ENCODE measurements around the gene DSCAM. TPM values are rescaled to one million over a fixed set of nuclear protein-coding genes. Genes with fewer than 3 reads are reported as not detected.

The DSCAM gene
- polyA plus RNA-seq, 3 donors, result not detected

GRCh38 chr21:40792691-40793456 is 54.1 kb downstream of the DSCAM start:
- no peaks in the 10 kb centered on the region for H4K20me1 ChIP-seq (ENCODE audit: insufficient read depth, low read length)
- H3K36me3 Mint-ChIP-seq, result no peaks in the 10 kb centered on the region

GRCh38 chr21:40788635-40789034 is 58.3 kb downstream of the DSCAM start:
- H3K9me3 ChIP-seq (replicated peaks in 1 of 2; ENCODE audit: control insufficient read depth in 1 of 2, insufficient read depth in 1 of 2, low read length in 2 of 2), result peaks cover 6 to 11% of the 10 kb centered on the region in 2 donors
- no peak for DNase-seq
- no peak overlapping the region for H3K9ac ChIP-seq (ENCODE audit: insufficient read depth, low read length, poor library complexity, severe bottlenecking)
- no peak for TF ChIP-seq CTCF (IDR thresholded peaks at IDR 0.05)
- H3K27me3 ChIP-seq (ENCODE audit: control insufficient read depth in 2 of 2, insufficient read depth in 2 of 2, low read length in 2 of 2), result no peaks in the 10 kb centered on the region
- peaks cover 0 to 1% (median 0%) of the 10 kb centered on the region in 3 donors for H3K27me3 Mint-ChIP-seq (ENCODE audit: low read depth in 3 of 3)
- H3K9me3 Mint-ChIP-seq, result peaks cover 5 to 26% (median 10%) of the 10 kb centered on the region in 7 donors
- no peak overlapping the region for H3K27ac Mint-ChIP-seq
- H3K4me1 Mint-ChIP-seq, result no peaks in the 10 kb centered on the region
- no CpG with 5 or more reads among the region's 3 CpGs for WGBS (ENCODE audit: insufficient coverage)
- H3K36me3 ChIP-seq (replicated peaks in 1 of 2; ENCODE audit: control insufficient read depth in 1 of 2, insufficient read depth in 2 of 2, low read length in 2 of 2), result no peaks in the 10 kb centered on the region
- no peaks in the 10 kb centered on the region for H3K36me3 Mint-ChIP-seq
- H3K79me2 ChIP-seq (ENCODE audit: insufficient read depth, low read length), result no peaks in the 10 kb centered on the region
- H3K4me1 ChIP-seq (ENCODE audit: control insufficient read depth in 1 of 2, insufficient read depth in 2 of 2, low read length in 2 of 2), result no peaks in the 10 kb centered on the region
- H3K4me2 ChIP-seq (replicated peaks; ENCODE audit: extremely low read depth, low read length, poor library complexity, severe bottlenecking), result no peak overlapping the region
- H3K4me3 Mint-ChIP-seq, result no peak overlapping the region
- H3K4me3 ChIP-seq (replicated peaks in 1 of 3; ENCODE audit: low read depth in 2 of 3, low read length in 3 of 3), result no peak overlapping the region
- intact Hi-C loops (cut with micrococcal nuclease), result no loop called here
- H2AFZ ChIP-seq (ENCODE audit: insufficient read depth, low read depth, low read length, poor library complexity, severe bottlenecking), result no peak overlapping the region
- no peak overlapping the region for H3K27ac ChIP-seq (ENCODE audit: low read depth in 1 of 2, low read length in 2 of 2)
- H4K20me1 ChIP-seq (ENCODE audit: insufficient read depth, low read length), result no peaks in the 10 kb centered on the region

More at GRCh38 chr21:40792691-40793456, 54.1 kb downstream of the DSCAM start:
- Histone ChIP-seq H3K4me3 (replicated peaks in 1 of 3; ENCODE audit: low read depth in 2 of 3, low read length in 3 of 3) (no peak overlapping the region), H2AFZ (ENCODE audit: insufficient read depth, low read depth, low read length, poor library complexity, severe bottlenecking) (no peak overlapping the region), H3K9me3 (replicated peaks in 1 of 2; ENCODE audit: control insufficient read depth in 1 of 2, insufficient read depth in 1 of 2, low read length in 2 of 2) (peaks cover 6 to 19% of the 10 kb centered on the region in 2 donors), H3K27ac (ENCODE audit: low read depth in 1 of 2, low read length in 2 of 2) (no peak overlapping the region), H3K79me2 (ENCODE audit: insufficient read depth, low read length) (no peaks in the 10 kb centered on the region), H3K36me3 (replicated peaks in 1 of 2; ENCODE audit: control insufficient read depth in 1 of 2, insufficient read depth in 2 of 2, low read length in 2 of 2) (no peaks in the 10 kb centered on the region), H3K4me1 (ENCODE audit: control insufficient read depth in 1 of 2, insufficient read depth in 2 of 2, low read length in 2 of 2) (no peaks in the 10 kb centered on the region), H3K4me2 (replicated peaks; ENCODE audit: extremely low read depth, low read length, poor library complexity, severe bottlenecking) (no peak overlapping the region), H3K27me3 (ENCODE audit: control insufficient read depth in 2 of 2, insufficient read depth in 2 of 2, low read length in 2 of 2) (no peaks in the 10 kb centered on the region), H3K9ac (ENCODE audit: insufficient read depth, low read length, poor library complexity, severe bottlenecking) (no peak overlapping the region)
- WGBS (ENCODE audit: insufficient coverage), result 57% methylated on average over 1 of the region's 4 CpGs
- intact Hi-C loops (cut with micrococcal nuclease), result no loop called here
- Mint-ChIP-seq H3K4me1 (no peaks in the 10 kb centered on the region), H3K27me3 (ENCODE audit: low read depth in 3 of 3) (no peaks in the 10 kb centered on the region), H3K4me3 (no peak overlapping the region), H3K9me3 (peaks cover 3 to 22% (median 7%) of the 10 kb centered on the region in 7 donors), H3K27ac (no peak overlapping the region)
- DNase-seq, result no peak
- TF ChIP-seq CTCF (IDR thresholded peaks at IDR 0.05), result no peak
